Upper lobe of left lung (tissue), 4 donors: Measurements from ENCODE around the gene OPCML.

Experiments
- CTCF ChIP-seq, 6 experiments: fragments of 450-650 bp in 4 of 6; fragments of 200-600 bp in 2 of 6; sonication (generic) in 2 of 6; IDR thresholded peaks; one replicate each; pipeline ENCODE4 v1.5.1; 2016 to 2019; ENCODE audit warnings: antibody characterized with exemption in 6 of 6
- EP300 ChIP-seq, 4 donors: sonication (generic); formaldehyde crosslinking; IDR thresholded peaks; one replicate each; pipeline ENCODE4 v1.5.1; 2017; ENCODE audit warnings: antibody characterized with exemption in 4 of 4, control low read depth in 2 of 4
- POLR2A ChIP-seq, 4 donors: fragments of 450-650 bp; IDR thresholded peaks; one replicate each; pipeline ENCODE4 v1.5.1; 2016 to 2017; ENCODE audit warnings: antibody characterized with exemption in 4 of 4, mild to moderate bottlenecking in 2 of 4
- POLR2AphosphoS5 ChIP-seq, 2 donors: sonication (generic); formaldehyde crosslinking; IDR thresholded peaks; one replicate each; pipeline ENCODE4 v1.5.1; 2017; ENCODE audit warnings: antibody characterized with exemption in 2 of 2

DNA sequence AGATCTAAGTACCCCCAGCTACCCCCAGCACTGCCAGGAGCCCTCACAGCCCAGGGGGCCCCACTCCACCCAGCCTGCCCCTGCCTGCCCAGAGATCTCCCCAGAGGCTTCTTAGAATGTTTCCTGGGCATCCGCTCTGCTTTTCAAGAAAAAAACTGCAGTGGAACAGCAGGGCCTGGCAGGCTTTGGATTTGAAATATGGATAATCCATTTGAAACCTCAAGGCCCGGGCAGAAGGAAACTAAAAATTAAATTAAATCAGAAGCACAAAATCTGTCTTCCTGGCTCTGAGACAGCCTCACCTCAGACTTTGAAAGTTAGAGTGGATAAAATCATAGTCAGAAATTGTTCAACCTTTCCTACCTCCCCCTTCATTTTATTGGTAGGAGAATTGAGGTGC lies 273.6 kb downstream of the OPCML start:
- TF ChIP-seq CTCF (IDR thresholded peaks at IDR 0.05): no peak
- no peak for TF ChIP-seq POLR2A (IDR thresholded peaks at IDR 0.05)
- no peak for TF ChIP-seq POLR2AphosphoS5 (IDR thresholded peaks at IDR 0.05)
- no peak for TF ChIP-seq EP300 (IDR thresholded peaks at IDR 0.05)
